HG03139 (cell line): ENCODE data around the gene ACYP1.

Experiments
- ATAC-seq: cut with Tn5 transposase; IDR thresholded peaks from one replicate; pipeline ENCODE4 v1.9.1; 2021; ENCODE audit not compliant: unreplicated experiment

The ACYP1 gene

GRCh38 chr14:75063491-75064204 is at the start of gene ACYP1:
Gene ACYP1 (minus strand): TSS chr14:75064024. CDS start chr14:75063553, 471 bp downstream.
- peak; percentile 93 for ATAC-seq

GRCh38 chr14:75109877-75110276 is 46.1 kb upstream of the ACYP1 start:
- no peak for ATAC-seq

GRCh38 chr14:75107186-75107585 is 43.4 kb upstream of the ACYP1 start:
- ATAC-seq: no peak

GRCh38 chr14:75101491-75101890 is 37.7 kb upstream of the ACYP1 start:
- no peak for ATAC-seq

- no peak for ATAC-seq
Observed at GRCh38 chr14:75098682-75099081, 34.9 kb upstream of the ACYP1 start.

- no peak for ATAC-seq
Observed at GRCh38 chr14:75098212-75098611, 34.4 kb upstream of the ACYP1 start.

GRCh38 chr14:75096959-75097358 is 33.1 kb upstream of the ACYP1 start:
- no peak for ATAC-seq

- no peak for ATAC-seq
Observed at GRCh38 chr14:75095690-75096089, 31.9 kb upstream of the ACYP1 start.

- no peak for ATAC-seq
Observed at GRCh38 chr14:75094896-75095295, 31.1 kb upstream of the ACYP1 start.

- ATAC-seq: no peak
Observed at GRCh38 chr14:75092698-75093097, 28.9 kb upstream of the ACYP1 start.

- no peak for ATAC-seq
Observed at GRCh38 chr14:75091251-75091650, 27.4 kb upstream of the ACYP1 start.

- ATAC-seq: no peak
Observed at GRCh38 chr14:75090353-75090752, 26.5 kb upstream of the ACYP1 start.

- no peak for ATAC-seq
Observed at GRCh38 chr14:75088566-75089373, 24.9 kb upstream of the ACYP1 start.

- ATAC-seq: no peak
Observed at GRCh38 chr14:75088153-75088552, 24.3 kb upstream of the ACYP1 start.

- ATAC-seq: no peak
Observed at GRCh38 chr14:75084513-75084912, 20.7 kb upstream of the ACYP1 start.

GRCh38 chr14:75083271-75083670 is 19.4 kb upstream of the ACYP1 start:
- no peak for ATAC-seq

- no peak for ATAC-seq
Observed at GRCh38 chr14:75081660-75082229, 17.9 kb upstream of the ACYP1 start.

GRCh38 chr14:75079521-75079920 is 15.7 kb upstream of the ACYP1 start:
- ATAC-seq: no peak

GRCh38 chr14:75077794-75078193 is 14.0 kb upstream of the ACYP1 start:
- no peak for ATAC-seq

GRCh38 chr14:75070383-75070782 is 6.6 kb upstream of the ACYP1 start:
- ATAC-seq: no peak

GRCh38 chr14:75069811-75070145 is 6.0 kb upstream of the ACYP1 start:
- no peak for ATAC-seq

GRCh38 chr14:75069121-75069810 is 5.4 kb upstream of the ACYP1 start, which contains the start of gene ZC2HC1C:
Gene ZC2HC1C (plus strand): TSS chr14:75069641. CDS start chr14:75070574, 933 bp downstream.
- no peak for ATAC-seq
